ENCODE measurements around the gene KCNJ10.

Gene KCNJ10

GRCh38 chr1:160061369-160062229, 8.4 kb downstream of the KCNJ10 start:
- no peak for DNase-seq
- Histone ChIP-seq H3K27me3 (replicated peaks; ENCODE audit: insufficient read depth, low read length) (0 out of 2 replicates have a peak, but pooled peaks cover 6% of the 10 kb centered on the region), H3K9me3 (replicated peaks; ENCODE audit: insufficient read depth, low read length) (no peaks in the 10 kb centered on the region), H3K36me3 (replicated peaks; ENCODE audit: insufficient read depth, low read length) (no peaks in the 10 kb centered on the region), H4K20me1 (ENCODE audit: insufficient read depth, low read length) (no peaks in the 10 kb centered on the region), H2AFZ (ENCODE audit: low read length) (no peak overlapping the region), H3F3A (ENCODE audit: insufficient read depth, low read length) (no peaks in the 10 kb centered on the region), H3K9me2 (replicated peaks; ENCODE audit: insufficient read depth, low read length) (no peaks in the 10 kb centered on the region), H3K9ac (ENCODE audit: low read length) (no peak overlapping the region), H3K4me2 (ENCODE audit: low read depth, low read length) (no peak overlapping the region), H3K79me2 (ENCODE audit: low read length) (no peaks in the 10 kb centered on the region), H3K4me3 (ENCODE audit: low read length) (no peak overlapping the region), H3K4me1 (ENCODE audit: low read length) (no peaks in the 10 kb centered on the region), H3K27ac (ENCODE audit: low read length) (no peak overlapping the region)
- TF ChIP-seq EZH2 (optimal IDR thresholded peaks at IDR 0.05; ENCODE audit: low read depth, low read length): no peak
- TF ChIP-seq EZH2phosphoT487 (IDR thresholded peaks at IDR 0.05; ENCODE audit: low read length): no peak

GRCh38 chr1:160058087-160058486, 11.9 kb downstream of the KCNJ10 start:
- Histone ChIP-seq H2AFZ (ENCODE audit: low read length) (no peak overlapping the region), H3K4me3 (ENCODE audit: low read length) (no peak overlapping the region), H3K9me2 (replicated peaks; ENCODE audit: insufficient read depth, low read length) (no peaks in the 10 kb centered on the region), H3K36me3 (replicated peaks; ENCODE audit: insufficient read depth, low read length) (no peaks in the 10 kb centered on the region), H3K4me2 (ENCODE audit: low read depth, low read length) (no peak overlapping the region), H3F3A (ENCODE audit: insufficient read depth, low read length) (no peaks in the 10 kb centered on the region), H4K20me1 (ENCODE audit: insufficient read depth, low read length) (no peaks in the 10 kb centered on the region), H3K9ac (ENCODE audit: low read length) (no peak overlapping the region), H3K27ac (ENCODE audit: low read length) (no peak overlapping the region), H3K79me2 (ENCODE audit: low read length) (no peaks in the 10 kb centered on the region), H3K4me1 (ENCODE audit: low read length) (no peaks in the 10 kb centered on the region), H3K9me3 (replicated peaks; ENCODE audit: insufficient read depth, low read length) (no peaks in the 10 kb centered on the region), H3K27me3 (replicated peaks; ENCODE audit: insufficient read depth, low read length) (0 out of 2 replicates have a peak, but pooled peaks cover 5% of the 10 kb centered on the region)
- no peak for TF ChIP-seq EZH2 (optimal IDR thresholded peaks at IDR 0.05; ENCODE audit: low read depth, low read length)
- TF ChIP-seq CTCF (IDR thresholded peaks at IDR 0.05; ENCODE audit: low read length): peak; percentile 34; the same call in 1 of the 2 replicates
- DNase-seq: no peak

- Histone ChIP-seq H3K27me3 (replicated peaks; ENCODE audit: insufficient read depth, low read length) (peaks cover 11% of the 10 kb centered on the region; the same call in 1 of the 2 replicates), H3K4me2 (ENCODE audit: low read depth, low read length) (no peak overlapping the region), H3K36me3 (replicated peaks; ENCODE audit: insufficient read depth, low read length) (no peaks in the 10 kb centered on the region), H3K79me2 (ENCODE audit: low read length) (no peaks in the 10 kb centered on the region), H3K27ac (ENCODE audit: low read length) (no peak overlapping the region), H3K4me3 (ENCODE audit: low read length) (no peak overlapping the region), H3K9me3 (replicated peaks; ENCODE audit: insufficient read depth, low read length) (no peaks in the 10 kb centered on the region), H2AFZ (ENCODE audit: low read length) (no peak overlapping the region), H3K9me2 (replicated peaks; ENCODE audit: insufficient read depth, low read length) (no peaks in the 10 kb centered on the region), H3K4me1 (ENCODE audit: low read length) (no peaks in the 10 kb centered on the region), H3K9ac (ENCODE audit: low read length) (no peak overlapping the region), H4K20me1 (ENCODE audit: insufficient read depth, low read length) (no peaks in the 10 kb centered on the region), H3F3A (ENCODE audit: insufficient read depth, low read length) (no peaks in the 10 kb centered on the region)
- TF ChIP-seq CTCF (IDR thresholded peaks at IDR 0.05; ENCODE audit: low read length) (no peak), EZH2 (optimal IDR thresholded peaks at IDR 0.05; ENCODE audit: low read depth, low read length) (no peak), EZH2phosphoT487 (IDR thresholded peaks at IDR 0.05; ENCODE audit: low read length) (no peak)
- no peak for DNase-seq
These were observed 13.3 kb downstream of the KCNJ10 start for GRCh38 chr1:160056648-160057169.

Measured in MM.1S (cell line).